GM21528 (cell line): Measurements from ENCODE around the gene SYS1.
A peak's percentile ranks its signal among the peaks of the same experiment; 100 is the strongest.

Experiments
- ATAC-seq: cut with Tn5 transposase; IDR thresholded peaks from one replicate; pipeline ENCODE4 v1.9.1; 2021; ENCODE audit warnings: mild to moderate bottlenecking, moderate library complexity; ENCODE audit not compliant: unreplicated experiment, low FRiP score

The SYS1 gene

GRCh38 chr20:45362804-45363610 is at the start of gene SYS1:
Gene SYS1, plus strand, starts transcription at chr20:45363156. Its CDS starts 376 bp downstream, at chr20:45363532.
- ATAC-seq: peak; percentile 78

DNA sequence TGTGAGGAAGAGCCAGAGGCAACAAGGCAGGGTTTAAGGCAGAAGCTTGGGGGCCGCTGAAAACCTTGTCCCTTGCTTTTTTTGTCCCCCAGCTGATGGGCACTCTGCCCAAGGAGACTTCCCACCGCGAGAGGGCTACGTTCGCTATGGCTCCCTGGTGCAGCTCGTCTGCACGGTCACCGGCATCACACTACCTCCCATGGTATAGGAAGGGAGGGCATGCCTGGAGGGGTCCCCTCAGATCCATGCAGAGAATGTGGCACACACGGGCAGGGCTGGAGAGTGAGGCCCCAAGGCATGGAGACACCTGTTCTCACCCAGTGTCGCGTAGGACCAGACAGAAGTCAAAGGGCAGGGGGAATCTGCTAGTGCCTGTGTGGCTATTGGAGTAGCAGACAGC is 49.0 kb upstream of the SYS1 start:
- no peak for ATAC-seq

- ATAC-seq: no peak
Measured at GRCh38 chr20:45315672-45316071, 47.3 kb upstream of the SYS1 start.

DNA sequence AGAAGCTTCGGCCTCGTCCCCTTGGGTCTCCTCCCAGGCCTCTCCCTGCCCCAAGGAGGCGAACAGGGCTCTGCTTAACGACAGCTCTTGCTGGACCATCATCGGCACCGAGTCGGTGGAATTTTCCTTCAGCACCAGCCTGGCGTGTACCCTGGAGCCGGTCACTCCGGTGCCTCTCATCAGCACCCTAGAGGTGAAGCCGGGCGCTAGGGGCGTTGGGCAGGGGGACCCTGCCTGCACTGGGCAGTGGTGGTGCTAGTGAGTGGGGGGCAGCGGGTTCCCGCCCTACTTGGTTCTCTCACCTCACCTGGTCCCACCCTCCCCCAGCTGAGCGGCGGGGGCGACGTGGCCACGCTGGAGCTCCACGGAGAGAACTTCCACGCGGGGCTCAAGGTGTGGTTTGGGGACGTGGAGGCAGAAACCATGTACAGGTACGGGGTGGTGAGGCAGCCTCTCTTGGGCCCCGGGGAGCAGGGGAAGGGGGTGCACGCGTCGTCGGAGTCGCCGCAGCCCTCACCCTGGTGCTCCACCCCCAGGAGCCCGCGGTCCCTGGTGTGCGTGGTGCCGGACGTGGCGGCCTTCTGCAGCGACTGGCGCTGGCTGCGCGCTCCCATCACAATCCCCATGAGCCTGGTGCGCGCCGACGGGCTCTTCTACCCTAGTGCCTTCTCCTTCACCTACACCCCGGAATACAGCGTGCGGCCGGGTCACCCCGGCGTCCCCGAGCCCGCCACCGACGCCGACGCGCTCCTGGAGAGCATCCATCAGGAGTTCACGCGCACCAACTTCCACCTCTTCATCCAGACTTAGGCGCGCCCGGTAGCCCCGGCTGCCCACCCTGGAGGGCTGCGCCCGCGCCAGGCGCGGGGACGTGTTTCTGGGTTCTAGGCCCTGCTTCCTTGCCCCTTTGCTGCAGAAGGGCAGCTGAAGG is 46.5 kb upstream of the SYS1 start:
- no peak for ATAC-seq

DNA sequence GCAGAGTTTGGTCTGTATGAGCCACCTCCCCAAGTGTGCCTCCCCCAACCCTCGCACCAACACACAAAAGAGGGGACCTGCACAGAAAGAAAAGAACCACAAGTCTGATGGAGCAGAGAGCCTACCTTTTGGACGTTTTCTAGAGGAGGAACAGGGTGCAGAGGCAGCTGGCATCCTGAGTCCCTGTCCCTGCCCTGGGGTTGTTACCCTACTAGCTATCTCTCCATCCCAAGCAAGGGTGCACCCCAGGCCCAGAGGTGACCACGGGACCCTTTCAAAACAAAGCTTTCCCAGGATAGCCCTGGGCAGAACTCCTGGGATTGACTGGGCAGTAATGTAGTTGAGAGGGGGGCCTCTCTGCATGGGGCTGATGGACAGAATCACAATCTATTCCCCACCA is 45.1 kb upstream of the SYS1 start:
- no peak for ATAC-seq

DNA sequence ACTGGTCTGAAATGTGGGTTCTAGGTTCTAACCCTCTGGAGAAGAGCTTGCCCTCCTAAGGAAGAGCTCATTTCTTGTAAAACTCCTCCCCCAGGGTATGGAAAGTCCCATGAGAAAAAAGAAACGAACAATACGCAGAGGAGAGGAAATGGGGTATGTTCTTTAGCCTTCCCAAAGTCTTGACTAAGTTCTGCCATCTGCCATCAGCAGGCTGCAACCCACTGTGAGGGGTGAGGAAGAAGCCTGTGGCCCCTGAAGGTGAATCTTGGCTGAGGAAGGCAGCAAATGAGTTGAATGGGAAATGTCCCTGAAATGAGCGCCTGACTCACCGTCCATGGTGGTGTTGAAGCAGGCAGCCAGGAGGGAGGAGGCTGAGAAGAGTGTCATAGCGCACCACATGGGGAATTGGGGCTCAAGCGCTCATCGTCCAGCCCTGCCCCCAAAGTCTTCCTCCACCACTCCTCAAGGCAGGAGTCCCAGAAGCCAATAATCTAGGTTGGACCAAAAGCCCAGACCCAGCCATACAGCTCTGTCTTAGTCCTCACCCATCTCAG is 44.5 kb upstream of the SYS1 start:
- no peak for ATAC-seq

GRCh38 chr20:45318948-45319347 is 44.0 kb upstream of the SYS1 start:
- ATAC-seq: no peak

- ATAC-seq: no peak
Measured at GRCh38 chr20:45320948-45321595, 41.9 kb upstream of the SYS1 start.

DNA sequence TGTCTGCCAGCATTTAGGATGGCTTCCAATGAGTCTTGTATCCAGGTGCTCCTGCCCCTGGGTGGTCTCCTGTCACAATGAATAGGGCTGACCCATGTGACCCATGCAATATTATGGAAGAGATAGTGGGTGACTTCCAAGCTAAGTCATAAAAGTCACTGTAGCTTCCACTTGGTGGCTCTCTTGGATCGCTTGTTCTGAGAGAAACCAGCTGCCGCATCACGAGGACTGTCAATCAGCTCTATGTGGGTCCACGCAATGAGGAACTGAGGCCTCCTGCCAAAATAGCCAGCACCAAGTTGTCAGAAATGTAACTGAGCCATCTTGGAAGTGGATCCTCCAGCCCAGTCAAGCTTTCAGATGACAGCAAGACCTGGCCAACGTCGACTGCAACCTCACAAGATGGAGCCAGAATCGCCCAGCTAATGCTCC is 40.0 kb upstream of the SYS1 start:
- ATAC-seq: no peak

DNA sequence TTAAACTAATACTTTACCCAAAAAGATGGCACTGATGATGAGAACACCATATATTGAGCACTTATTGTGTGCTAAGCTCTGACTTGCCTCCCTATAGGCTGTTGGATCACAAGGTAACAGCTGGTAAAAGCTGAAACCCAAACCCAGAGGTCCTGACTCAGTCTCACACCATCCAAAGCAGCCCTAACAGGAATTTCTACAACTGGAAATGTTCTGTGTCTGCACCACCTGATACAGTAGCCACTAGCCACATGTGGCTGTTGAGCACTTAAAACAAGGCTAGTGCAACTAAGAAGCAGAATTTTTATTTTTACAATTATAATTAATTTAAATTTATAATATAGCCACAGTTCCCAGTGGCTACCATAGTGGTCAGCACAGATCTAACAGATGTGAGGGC is 39.2 kb upstream of the SYS1 start:
- no peak for ATAC-seq

DNA sequence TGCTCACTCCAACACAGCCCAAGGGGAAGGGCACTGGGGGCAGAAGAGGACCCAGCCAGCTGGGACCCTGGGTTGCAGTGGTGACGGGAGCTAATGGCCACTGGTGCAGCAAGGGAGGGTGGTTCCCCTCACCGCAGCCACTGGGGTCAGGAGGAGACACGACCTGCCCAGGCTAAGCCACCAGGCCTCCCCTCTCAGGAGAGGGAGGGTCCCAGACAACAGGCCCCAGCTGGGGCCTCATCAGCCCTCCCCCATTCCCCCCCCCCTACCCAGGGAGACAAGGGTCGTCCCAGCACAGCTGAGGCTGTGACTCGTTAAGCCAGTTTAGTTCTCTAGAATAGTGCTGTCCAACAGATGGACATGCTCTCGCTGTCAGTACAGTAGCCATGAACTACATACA is 37.6 kb upstream of the SYS1 start:
- ATAC-seq: no peak

DNA sequence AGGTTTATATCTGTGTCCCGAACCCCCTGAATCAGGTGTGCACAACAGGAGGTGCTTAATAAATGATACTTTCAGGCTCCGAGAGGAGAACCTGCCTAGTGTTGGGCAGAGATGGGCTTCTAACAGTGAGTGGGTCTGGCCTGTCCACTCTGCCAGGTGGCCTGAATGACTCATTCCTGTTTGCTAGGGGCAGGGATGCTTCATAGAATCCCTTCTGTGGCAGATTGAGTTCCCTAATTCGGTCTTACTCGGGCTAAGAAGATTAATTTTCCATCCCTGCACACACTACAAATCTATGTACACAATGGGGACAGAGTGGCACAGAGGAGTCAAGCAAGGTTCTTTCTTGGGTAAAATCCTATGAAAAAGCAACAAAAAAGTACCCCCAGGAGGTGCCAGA is 34.5 kb upstream of the SYS1 start:
- ATAC-seq: no peak

DNA sequence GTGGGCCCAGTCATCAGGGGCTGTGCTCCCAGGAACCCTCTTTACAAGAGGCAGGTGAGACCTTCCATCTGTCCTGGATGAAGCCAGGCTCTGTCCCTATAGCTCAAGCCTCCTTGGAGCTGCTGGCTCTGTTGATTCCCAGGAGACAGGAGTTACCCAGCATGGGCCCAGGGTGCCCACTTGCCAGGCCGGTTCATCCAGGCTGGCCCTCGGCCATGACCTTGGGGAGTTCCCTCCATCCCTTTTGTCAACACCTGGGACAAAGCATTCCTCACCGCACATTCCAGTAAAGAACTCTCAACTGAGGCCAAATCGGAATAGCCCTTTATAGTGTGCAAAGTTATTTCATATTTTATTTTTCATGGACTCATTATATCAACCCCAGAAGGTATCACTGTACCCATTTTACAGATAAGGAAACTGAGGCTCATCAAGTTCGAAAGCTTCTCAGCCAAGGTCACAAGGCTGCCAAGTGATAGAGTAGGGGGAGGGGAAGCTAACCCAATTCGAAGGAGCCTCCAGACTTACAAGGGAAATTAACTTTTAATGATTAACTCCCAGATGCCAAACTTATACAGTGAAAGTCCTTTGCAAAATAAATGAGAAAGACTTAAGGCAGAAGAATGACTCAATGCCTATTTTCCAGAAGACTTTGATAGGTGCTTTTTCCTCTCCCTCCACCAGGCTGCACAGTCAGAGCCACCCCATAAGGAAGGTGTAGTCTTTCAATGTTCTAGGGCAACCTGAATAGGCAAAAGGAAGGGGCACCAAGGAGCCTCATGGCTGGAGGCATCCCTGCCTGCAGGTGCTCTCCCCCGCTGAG is 33.2 kb upstream of the SYS1 start:
- ATAC-seq: no peak

DNA sequence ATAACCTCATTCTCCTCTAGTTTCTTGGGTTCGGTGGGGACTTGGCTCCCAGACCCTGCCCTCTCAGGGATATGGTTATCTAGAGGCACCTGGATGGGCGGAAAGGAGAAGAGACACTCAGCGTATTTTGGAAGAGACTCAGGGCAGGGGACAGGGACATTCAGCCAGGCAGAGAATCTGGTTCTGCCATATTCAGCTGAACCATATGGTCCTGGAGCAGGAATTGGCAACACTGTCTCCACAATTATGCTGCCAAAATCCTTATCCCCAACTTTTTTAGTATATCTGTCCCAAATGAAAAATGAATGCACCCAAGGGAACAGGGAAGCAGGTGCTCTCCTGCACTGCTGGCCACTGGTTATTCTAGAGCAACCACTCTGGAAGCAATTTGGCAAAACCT is 32.5 kb upstream of the SYS1 start:
- no peak for ATAC-seq

GRCh38 chr20:45336530-45337366 is 26.2 kb upstream of the SYS1 start:
- no peak for ATAC-seq

- no peak for ATAC-seq
Measured at GRCh38 chr20:45337367-45338120, 25.4 kb upstream of the SYS1 start.

- no peak for ATAC-seq
Measured at GRCh38 chr20:45338121-45339030, 24.6 kb upstream of the SYS1 start.
